Loucy (cell line): ENCODE measurements around the gene BCAP29.

Experiments
- H2AFZ ChIP-seq: fragments of 200-600 bp; sonication (generic); 2 replicates; pipeline ENCODE4 v1.6.0; 2016; ENCODE audit warnings: antibody characterized with exemption, mild to moderate bottlenecking, low read length, moderate library complexity
- H3F3A ChIP-seq: fragments of 200-600 bp; 2 replicates; pipeline ENCODE4 v1.6.0; 2016; ENCODE audit warnings: antibody characterized with exemption, low read depth, mild to moderate bottlenecking
- H3K27me3 ChIP-seq: fragments of 200-600 bp; sonication (generic); 2 replicates; pipeline ENCODE4 v1.6.1; 2014; ENCODE audit warnings: low read length, mild to moderate bottlenecking; ENCODE audit not compliant: insufficient read depth, poor library complexity, severe bottlenecking
- H3K36me3 ChIP-seq: fragments of 200-600 bp; sonication (generic); 2 replicates; pipeline ENCODE4 v1.6.1; 2016; ENCODE audit warnings: low read length; ENCODE audit not compliant: insufficient read depth
- H3K4me1 ChIP-seq: fragments of 200-600 bp; sonication (generic); 2 replicates; pipeline ENCODE4 v1.5.1; 2014; ENCODE audit warnings: low read length, mild to moderate bottlenecking; ENCODE audit not compliant: insufficient read depth, poor library complexity, severe bottlenecking
- H3K4me2 ChIP-seq: fragments of 200-600 bp; sonication (generic); 2 replicates; pipeline ENCODE4 v1.6.0; 2014; ENCODE audit warnings: antibody characterized with exemption, low read length, low read depth, mild to moderate bottlenecking; ENCODE audit not compliant: poor library complexity, severe bottlenecking
- H3K4me3 ChIP-seq: fragments of 200-600 bp; sonication (generic); 2 replicates; pipeline ENCODE4 v1.5.1; 2014; ENCODE audit warnings: low read length, mild to moderate bottlenecking, mixed read lengths; ENCODE audit not compliant: poor library complexity, severe bottlenecking
- H3K79me2 ChIP-seq: fragments of 200-600 bp; sonication (generic); 2 replicates; pipeline ENCODE4 v1.6.1; 2014; ENCODE audit warnings: low read length; ENCODE audit not compliant: insufficient read depth
- H3K9ac ChIP-seq: fragments of 200-600 bp; sonication (generic); 2 replicates; pipeline ENCODE4 v1.6.0; 2014; ENCODE audit warnings: mild to moderate bottlenecking, low read depth, low read length, moderate library complexity; ENCODE audit not compliant: poor library complexity, severe bottlenecking
- H3K9me2 ChIP-seq: fragments of 200-600 bp; sonication (generic); replicated peaks from 2 replicates; pipeline ENCODE4 v1.6.1; 2016; ENCODE audit warnings: low read depth, low read length, mixed read lengths
- H3K9me3 ChIP-seq: fragments of 200-600 bp; sonication (generic); 2 replicates; pipeline ENCODE4 v1.6.1; 2014; ENCODE audit warnings: mild to moderate bottlenecking, antibody characterized with exemption, low read length, low read depth; ENCODE audit not compliant: insufficient read depth
- H4K20me1 ChIP-seq: fragments of 200-600 bp; sonication (generic); 2 replicates; pipeline ENCODE4 v1.6.0; 2014; ENCODE audit warnings: antibody characterized with exemption, low read length, mild to moderate bottlenecking; ENCODE audit not compliant: insufficient read depth, poor library complexity, severe bottlenecking
- CTCF ChIP-seq: fragments of 200-600 bp; sonication (generic); conservative IDR thresholded peaks from 2 replicates; pipeline ENCODE4 v1.5.1; 2014; ENCODE audit warnings: mild to moderate bottlenecking, antibody characterized with exemption, low read length
- EZH2phosphoT487 ChIP-seq: fragments of 200-600 bp; IDR thresholded peaks from 2 replicates; pipeline ENCODE4 v1.6.1; 2018; ENCODE audit warnings: antibody characterized with exemption, mild to moderate bottlenecking, moderate library complexity, borderline replicate concordance

BCAP29 gene

DNA sequence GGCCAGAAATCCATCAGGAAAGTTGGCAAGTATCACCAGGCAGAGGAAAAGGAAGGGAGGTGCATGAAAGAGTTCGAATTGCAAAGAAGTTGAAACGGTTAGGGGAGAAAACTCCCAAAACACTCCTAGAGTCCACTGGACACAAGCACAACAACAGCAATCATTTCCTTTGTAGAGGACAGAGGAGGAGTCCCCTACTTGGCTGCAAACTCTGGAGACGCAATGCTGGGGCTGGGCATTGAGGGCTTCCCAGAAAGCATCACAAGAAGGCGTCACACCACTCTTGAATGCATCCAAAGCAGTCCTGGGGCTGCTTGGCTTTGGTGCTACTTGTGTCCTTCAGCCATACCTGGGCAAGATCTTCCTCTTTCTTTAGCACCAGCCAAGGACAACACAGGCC is 62.5 kb downstream of the BCAP29 start:
- H3K4me3 ChIP-seq, result no peak overlapping the region
- H4K20me1 ChIP-seq, result no peaks in the 10 kb centered on the region
- TF ChIP-seq CTCF (no peak), EZH2phosphoT487 (no peak)
- no peak overlapping the region for H3K4me2 ChIP-seq
- no peaks in the 10 kb centered on the region for H3K36me3 ChIP-seq
- peaks cover 5% of the 10 kb centered on the region for H3K4me1 ChIP-seq
- H2AFZ ChIP-seq, result no peak overlapping the region
- no peaks in the 10 kb centered on the region for H3F3A ChIP-seq
- no peaks in the 10 kb centered on the region for H3K9me2 ChIP-seq
- no peak overlapping the region for H3K9ac ChIP-seq
- H3K27me3 ChIP-seq, result no peaks in the 10 kb centered on the region
- no peaks in the 10 kb centered on the region for H3K79me2 ChIP-seq
- H3K9me3 ChIP-seq, result no peaks in the 10 kb centered on the region

DNA sequence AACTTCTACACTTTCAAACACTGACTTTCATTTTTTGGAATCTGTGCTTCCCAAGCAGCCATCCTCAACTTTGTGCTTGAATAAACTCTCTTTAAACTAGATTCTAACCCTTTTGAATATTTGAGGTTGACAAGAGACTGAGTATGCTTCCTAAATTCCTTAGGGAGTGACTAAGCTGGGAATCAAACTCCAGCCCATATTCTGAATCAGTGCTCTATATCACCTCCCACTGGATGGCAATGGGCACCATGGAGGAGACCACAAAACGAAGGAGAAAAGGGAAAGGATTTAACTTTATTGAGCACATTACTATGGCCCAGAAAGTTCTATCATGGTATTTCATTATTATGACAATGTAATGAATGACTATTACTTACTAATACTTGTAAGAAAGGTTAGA is 63.4 kb downstream of the BCAP29 start:
- no peaks in the 10 kb centered on the region for H3K27me3 ChIP-seq
- no peaks in the 10 kb centered on the region for H3K9me2 ChIP-seq
- H3F3A ChIP-seq, result no peaks in the 10 kb centered on the region
- no peak overlapping the region for H3K4me3 ChIP-seq
- no peaks in the 10 kb centered on the region for H3K36me3 ChIP-seq
- H3K9ac ChIP-seq, result no peak overlapping the region
- no peak overlapping the region for H2AFZ ChIP-seq
- no peak for TF ChIP-seq EZH2phosphoT487
- 0 out of 2 replicates have a peak, but pooled peaks have one; percentile 7 for TF ChIP-seq CTCF
- peaks cover 5% of the 10 kb centered on the region for H3K4me1 ChIP-seq
- H3K9me3 ChIP-seq, result no peaks in the 10 kb centered on the region
- H3K79me2 ChIP-seq, result no peaks in the 10 kb centered on the region
- H4K20me1 ChIP-seq, result no peaks in the 10 kb centered on the region
- no peak overlapping the region for H3K4me2 ChIP-seq

DNA sequence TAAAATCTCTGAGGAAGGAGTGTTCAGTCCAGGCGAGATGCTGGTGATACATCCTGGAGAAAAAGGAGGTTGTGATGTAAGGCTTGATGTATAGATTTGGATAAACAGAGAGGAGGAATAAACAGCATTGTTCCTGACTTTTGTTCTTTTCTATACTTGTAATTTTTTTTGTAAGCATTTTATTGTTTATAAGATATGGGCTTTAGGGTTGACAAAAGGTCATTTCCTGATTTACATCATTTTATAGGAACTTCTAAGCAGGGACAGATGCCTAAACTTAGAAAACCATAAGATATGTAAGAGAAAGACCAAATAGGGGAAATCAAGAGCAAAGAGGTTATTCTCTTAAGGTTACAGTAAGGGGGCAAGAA is 63.9 kb downstream of the BCAP29 start:
- Histone ChIP-seq H3K4me3 (no peak overlapping the region), H3K9me3 (no peaks in the 10 kb centered on the region), H4K20me1 (no peaks in the 10 kb centered on the region), H3K79me2 (no peaks in the 10 kb centered on the region), H3K36me3 (no peaks in the 10 kb centered on the region), H3K9me2 (no peaks in the 10 kb centered on the region), H3F3A (no peaks in the 10 kb centered on the region), H2AFZ (no peak overlapping the region), H3K9ac (no peak overlapping the region), H3K27me3 (no peaks in the 10 kb centered on the region), H3K4me1 (peaks cover 5% of the 10 kb centered on the region), H3K4me2 (no peak overlapping the region)
- TF ChIP-seq EZH2phosphoT487 (no peak), CTCF (no peak)
